Smooth muscle cell (in vitro differentiated cells): ENCODE measurements around the gene RAMP1. TPM values are rescaled to one million over a fixed set of nuclear protein-coding genes. Genes with fewer than 3 reads are reported as not detected.

Experiments used
- DNase-seq: peaks from one replicate; lab custom pipeline; 2025; ENCODE audit not compliant: unreplicated experiment; lab: John Stamatoyannopoulos, UW
- H2AFZ ChIP-seq: fragments of 200-600 bp; sonication (generic); 2 replicates; pipeline ENCODE4 v1.6.0; 2016; ENCODE audit warnings: antibody characterized with exemption, low read depth, mild to moderate bottlenecking
- H3F3A ChIP-seq: fragments of 200-600 bp; sonication (generic); 2 replicates; pipeline ENCODE4 v1.6.0; 2017; ENCODE audit warnings: antibody characterized with exemption, low read depth
- H3K27ac ChIP-seq: fragments of 200-600 bp; sonication (generic); 2 replicates; pipeline ENCODE4 v1.5.1; 2016; ENCODE audit warnings: low read depth, mild to moderate bottlenecking
- H3K27me3 ChIP-seq: fragments of 200-600 bp; sonication (generic); 2 replicates; pipeline ENCODE4 v1.6.1; 2016; ENCODE audit warnings: low read depth, mild to moderate bottlenecking
- H3K36me3 ChIP-seq: fragments of 200-600 bp; sonication (generic); 2 replicates; pipeline ENCODE4 v1.5.1; 2016; ENCODE audit warnings: low read depth
- H3K4me1 ChIP-seq: fragments of 200-600 bp; sonication (generic); 2 replicates; pipeline ENCODE4 v1.5.1; 2016; ENCODE audit warnings: low read depth
- H3K4me2 ChIP-seq: fragments of 200-600 bp; sonication (generic); 2 replicates; pipeline ENCODE4 v1.6.0; 2016; ENCODE audit warnings: mild to moderate bottlenecking
- H3K4me3 ChIP-seq: fragments of 200-600 bp; sonication (generic); 2 replicates; pipeline ENCODE4 v1.5.1; 2016; ENCODE audit warnings: mild to moderate bottlenecking
- H3K79me2 ChIP-seq: fragments of 200-600 bp; sonication (generic); 2 replicates; pipeline ENCODE4 v1.6.0; 2016; ENCODE audit warnings: low read depth, mild to moderate bottlenecking
- H3K9ac ChIP-seq: fragments of 200-600 bp; sonication (generic); 2 replicates; pipeline ENCODE4 v1.6.0; 2016; ENCODE audit warnings: low read depth
- H3K9me3 ChIP-seq: fragments of 200-600 bp; sonication (generic); replicated peaks from 2 replicates; pipeline ENCODE4 v1.5.1; 2016; ENCODE audit warnings: low read depth
- H4K20me1 ChIP-seq: fragments of 200-600 bp; sonication (generic); 2 replicates; pipeline ENCODE4 v1.6.0; 2016; ENCODE audit warnings: low read depth
- CTCF ChIP-seq: fragments of 200-600 bp; sonication (generic); IDR thresholded peaks from 2 replicates; pipeline ENCODE4 v1.5.1; 2017; ENCODE audit warnings: borderline replicate concordance, mild to moderate bottlenecking, antibody characterized with exemption; ENCODE audit not compliant: insufficient read depth, poor library complexity, severe bottlenecking
- WGBS: methylation state at CpG from one replicate; pipeline ENCODE4 v1.1.7; 2016; ENCODE audit warnings: low lambda C conversion rate; 5-methylcytosine and 5-hydroxymethylcytosine counted together
- polyA plus RNA-seq: library from polyadenylated mRNA; unstranded; fragments of >200 nt; fragmentation: Nextera tagmentation; extraction: Ambion mirVana; gene quantifications from 2 replicates; pipeline ENCODE4 v1.2.1, GENCODE V29; 2016
- total RNA-seq: library from RNA; depleted of rRNA; stranded (reverse); fragments of >200 nt; gene quantifications from 2 replicates; pipeline ENCODE4 v1.2.3, GENCODE V29; 2014

Gene RAMP1
- total and polyA plus RNA-seq, 2 experiments from 2014 or later = 24.0 to 70.8 TPM

GRCh38 chr2:237858294-237859081 is 935 bp upstream of the RAMP1 start:
- Histone ChIP-seq H4K20me1 (no peaks in the 10 kb centered on the region), H3K27ac (no peak overlapping the region), H3K4me1 (peaks cover 8% of the 10 kb centered on the region), H3F3A (peaks cover 14% of the 10 kb centered on the region), H3K9ac (no peak overlapping the region), H3K9me3 (no peaks in the 10 kb centered on the region), H3K4me2 (peak overlapping the region; percentile 83), H2AFZ (no peak overlapping the region), H3K27me3 (peaks cover 12% of the 10 kb centered on the region), H3K36me3 (no peaks in the 10 kb centered on the region), H3K4me3 (peak overlapping the region; percentile 63), H3K79me2 (no peaks in the 10 kb centered on the region)
- peak; percentile 77 for TF ChIP-seq CTCF
- no peak for DNase-seq
- 47% methylated on average over 14 of the region's 14 CpGs for WGBS

- Histone ChIP-seq H3K4me3 (peak overlapping the region; percentile 63), H3F3A (peaks cover 14% of the 10 kb centered on the region), H4K20me1 (no peaks in the 10 kb centered on the region), H3K27me3 (peaks cover 8% of the 10 kb centered on the region), H3K79me2 (no peaks in the 10 kb centered on the region), H3K27ac (no peak overlapping the region), H3K4me2 (peak overlapping the region; percentile 83), H2AFZ (no peak overlapping the region), H3K36me3 (no peaks in the 10 kb centered on the region), H3K4me1 (peaks cover 8% of the 10 kb centered on the region), H3K9ac (no peak overlapping the region), H3K9me3 (no peaks in the 10 kb centered on the region)
- TF ChIP-seq CTCF = no peak
- 63% methylated on average over 14 of the region's 15 CpGs for WGBS
- no peak for DNase-seq
Observed at GRCh38 chr2:237859082-237859433, 365 bp upstream of the RAMP1 start.

GRCh38 chr2:237860273-237860935 is 981 bp downstream of the RAMP1 start:
- no peak for DNase-seq
- H4K20me1 ChIP-seq = no peaks in the 10 kb centered on the region
- H3K36me3 ChIP-seq = no peaks in the 10 kb centered on the region
- H2AFZ ChIP-seq = peak overlapping the region; percentile 0
- peaks cover 10% of the 10 kb centered on the region for H3K4me1 ChIP-seq
- peaks cover 14% of the 10 kb centered on the region for H3F3A ChIP-seq
- H3K4me2 ChIP-seq = peak overlapping the region; percentile 83
- no peak for TF ChIP-seq CTCF
- WGBS = 62% methylated on average over 22 of the region's 22 CpGs
- H3K79me2 ChIP-seq = no peaks in the 10 kb centered on the region
- H3K27me3 ChIP-seq = peaks cover 7% of the 10 kb centered on the region
- H3K9me3 ChIP-seq = no peaks in the 10 kb centered on the region
- H3K27ac ChIP-seq = peak overlapping the region; percentile 13
- no peak overlapping the region for H3K9ac ChIP-seq
- peak overlapping the region; percentile 63 for H3K4me3 ChIP-seq
